Endothelial cell (in vitro differentiated cells): Measurements from ENCODE around the gene CAMK2G. TPM values are rescaled to one million over a fixed set of nuclear protein-coding genes. Genes with fewer than 3 reads are reported as not detected.
"Not testable (repeated sequence)": the region's sequence is repeated elsewhere in the genome, so short reads cannot be mapped to it uniquely, and the experiment has no call there.

Source experiments
- DNase-seq: peaks from one replicate; pipeline ENCODE4 v3.0.0; 2021; ENCODE audit warnings: low spot score
- H3K27ac Mint-ChIP-seq: one replicate; pipeline ENCODE4 v1.8.0; 2021; ENCODE audit warnings: mixed read lengths, inconsistent platforms; ENCODE audit not compliant: unreplicated experiment
- H3K27me3 Mint-ChIP-seq: one replicate; pipeline ENCODE4 v1.8.0; 2021; ENCODE audit warnings: mild to moderate bottlenecking, moderate library complexity, mixed read lengths, inconsistent platforms; ENCODE audit not compliant: unreplicated experiment
- H3K36me3 Mint-ChIP-seq: one replicate; pipeline ENCODE4 v1.8.0; 2021; ENCODE audit warnings: mild to moderate bottlenecking, low read depth, mixed read lengths, inconsistent platforms; ENCODE audit not compliant: unreplicated experiment
- H3K4me1 Mint-ChIP-seq: one replicate; pipeline ENCODE4 v1.8.0; 2021; ENCODE audit warnings: mild to moderate bottlenecking, mixed read lengths, inconsistent platforms; ENCODE audit not compliant: unreplicated experiment
- H3K4me3 Mint-ChIP-seq: one replicate; pipeline ENCODE4 v1.8.0; 2021; ENCODE audit warnings: mild to moderate bottlenecking, mixed read lengths, inconsistent platforms; ENCODE audit not compliant: unreplicated experiment
- H3K9me3 Mint-ChIP-seq: one replicate; pipeline ENCODE4 v1.8.0; 2021; ENCODE audit warnings: mixed read lengths, inconsistent platforms; ENCODE audit not compliant: unreplicated experiment
- CTCF ChIP-seq: fragments of 200-600 bp; sonication (generic); IDR thresholded peaks from one replicate; pipeline ENCODE4 v1.5.0; 2021; ENCODE audit warnings: antibody characterized with exemption; ENCODE audit not compliant: unreplicated experiment
- total RNA-seq: library from RNA; stranded (reverse); fragmentation: NEBNext Ultra II Directional; extraction: Animal tissue kit (Norgen Biotek cat#: 25700); gene quantifications from one replicate; pipeline ENCODE4 v1.2.1, GENCODE V29; 2021; ENCODE audit not compliant: unreplicated experiment

The CAMK2G gene
- total RNA-seq, 1 donor from 2014 or later: 27.7 TPM

GRCh38 chr10:73901261-73901660 is 26.9 kb upstream of the CAMK2G start:
- DNase-seq: no peak
- Mint-ChIP-seq H3K36me3 (no peaks in the 10 kb centered on the region), H3K4me1 (no peaks in the 10 kb centered on the region), H3K27ac (no peak overlapping the region), H3K9me3 (no peaks in the 10 kb centered on the region), H3K4me3 (no peak overlapping the region), H3K27me3 (peaks cover 4% of the 10 kb centered on the region)
- no peak for TF ChIP-seq CTCF

- Mint-ChIP-seq H3K9me3 (no peaks in the 10 kb centered on the region), H3K36me3 (no peaks in the 10 kb centered on the region), H3K4me3 (no peak overlapping the region), H3K4me1 (no peaks in the 10 kb centered on the region), H3K27me3 (peaks cover 4% of the 10 kb centered on the region), H3K27ac (no peak overlapping the region)
- DNase-seq: no peak
- TF ChIP-seq CTCF: no peak
Measured at GRCh38 chr10:73900064-73900463, 25.7 kb upstream of the CAMK2G start.

- Mint-ChIP-seq H3K27me3 (peaks cover 4% of the 10 kb centered on the region), H3K4me1 (no peaks in the 10 kb centered on the region), H3K9me3 (no peaks in the 10 kb centered on the region), H3K36me3 (no peaks in the 10 kb centered on the region), H3K4me3 (no peak overlapping the region), H3K27ac (no peak overlapping the region)
- no peak for DNase-seq
- no peak for TF ChIP-seq CTCF
Measured at GRCh38 chr10:73899423-73899822, 25.1 kb upstream of the CAMK2G start.

GRCh38 chr10:73898730-73899410 is 24.5 kb upstream of the CAMK2G start:
- H3K9me3 Mint-ChIP-seq: no peaks in the 10 kb centered on the region
- H3K4me1 Mint-ChIP-seq: no peaks in the 10 kb centered on the region
- H3K27ac Mint-ChIP-seq: no peak overlapping the region
- DNase-seq: no peak
- H3K36me3 Mint-ChIP-seq: no peaks in the 10 kb centered on the region
- H3K4me3 Mint-ChIP-seq: no peak overlapping the region
- TF ChIP-seq CTCF: no peak
- H3K27me3 Mint-ChIP-seq: peaks cover 4% of the 10 kb centered on the region

- no peak overlapping the region for H3K27ac Mint-ChIP-seq
- DNase-seq: no peak
- no peaks in the 10 kb centered on the region for H3K4me1 Mint-ChIP-seq
- TF ChIP-seq CTCF: no peak
- no peaks in the 10 kb centered on the region for H3K36me3 Mint-ChIP-seq
- H3K27me3 Mint-ChIP-seq: peaks cover 4% of the 10 kb centered on the region
- H3K4me3 Mint-ChIP-seq: no peak overlapping the region
- no peaks in the 10 kb centered on the region for H3K9me3 Mint-ChIP-seq
Measured at GRCh38 chr10:73897693-73898092, 23.3 kb upstream of the CAMK2G start.

GRCh38 chr10:73895381-73895780 is 21.0 kb upstream of the CAMK2G start:
- not testable (repeated sequence) for H3K27ac Mint-ChIP-seq, H3K9me3 Mint-ChIP-seq, H3K27me3 Mint-ChIP-seq, DNase-seq, H3K4me3 Mint-ChIP-seq, H3K36me3 Mint-ChIP-seq, H3K4me1 Mint-ChIP-seq
